HepG2 (cell line): ENCODE measurements around the gene FAM236D. TPM values are rescaled to one million over a fixed set of nuclear protein-coding genes. Genes with fewer than 3 reads are reported as not detected.
"Not testable (repeated sequence)": the region's sequence is repeated elsewhere in the genome, so short reads cannot be mapped to it uniquely, and the experiment has no call there.

Experiments
- ATAC-seq: fragments of 200-7000 bp; cut with Tn5 transposase; 3 replicates; pipeline ENCODE4 v1.9.1; 2020; ENCODE audit warnings: mild to moderate bottlenecking, moderate library complexity
- BruUV-seq: library from RNA; stranded (reverse); fragments of 400-500 nt; replicated peaks from 2 replicates; lab custom pipeline; 2021; lab: Mats Ljungman, UMichigan
- CTCF ChIA-PET: fragments of 300-600 bp; formaldehyde crosslinking; extraction: SDS; loops from one replicate; lab custom pipeline; 2021; ENCODE audit warnings: low total read pairs, inconsistent platforms, low intra/inter-chr PET ratio; lab: Yijun Ruan, JAX
- POLR2A ChIA-PET: fragments of 350-600 bp; sonication (Branson Sonifier 250); formaldehyde crosslinking; loops from one replicate; lab custom pipeline; 2020; ENCODE audit warnings: antibody characterized with exemption, inconsistent platforms; lab: Yijun Ruan, JAX
- DNase-seq: peaks from one replicate; pipeline ENCODE4 v3.0.0-alpha.2; 2015; ENCODE audit warnings: low spot score
- FAIRE-seq: peaks from 3 replicates; lab custom pipeline; 2011; peaks lifted over from hg19 to GRCh38; lab: Jason Lieb, UNC
- H2AFZ ChIP-seq: one replicate; pipeline ENCODE4 v1.6.1; 2011; ENCODE audit warnings: low read length, inconsistent platforms
- H3K27ac ChIP-seq: fragments of 300-600 bp; 3 replicates; pipeline ENCODE4 v1.8.0; 2011; ENCODE audit warnings: mixed run types, mild to moderate bottlenecking, mixed read lengths, low read length, inconsistent platforms; ENCODE audit not compliant: insufficient read depth; ENCODE audit errors: extremely low read length
- H3K27me3 ChIP-seq, 2 experiments: fragments of 200-600 bp in 1 of 2; 2 replicates in 1 of 2; 3 replicates in 1 of 2; pipeline versions ENCODE4 v1.6.0 to v1.8.0; 2011; ENCODE audit warnings: low read length in 2 of 2, mild to moderate bottlenecking in 2 of 2, moderate library complexity in 2 of 2, inconsistent platforms in 1 of 2; ENCODE audit not compliant: insufficient read depth in 2 of 2, control insufficient read depth in 1 of 2
- H3K36me3 ChIP-seq, 2 experiments: fragments of 200-600 bp in 1 of 2; replicated peaks in 1 of 2; 2 replicates in 1 of 2; 3 replicates in 1 of 2; pipeline versions ENCODE4 v1.5.1 to v1.8.0; 2011; ENCODE audit warnings: low read length in 2 of 2, inconsistent platforms in 1 of 2; ENCODE audit not compliant: insufficient read depth in 2 of 2, control insufficient read depth in 1 of 2
- H3K4me1 ChIP-seq: 2 replicates; pipeline ENCODE4 v1.5.1; 2012; ENCODE audit warnings: low read length, inconsistent platforms; ENCODE audit not compliant: insufficient read depth
- H3K4me2 ChIP-seq: 2 replicates; pipeline ENCODE4 v1.6.0; 2011; ENCODE audit warnings: low read depth, low read length, inconsistent platforms
- H3K4me3 ChIP-seq, 3 experiments: fragments of 200-600 bp in 1 of 3; sonication (generic), shearing (Covaris generic) in 1 of 3; replicated peaks in 1 of 3; 2 replicates each; pipeline ENCODE4 v1.5.1; 2011 to 2016; ENCODE audit warnings: low read length in 3 of 3, inconsistent platforms in 2 of 3, low read depth in 2 of 3, mild to moderate bottlenecking in 2 of 3, control low read depth in 1 of 3, mixed read lengths in 1 of 3; ENCODE audit not compliant: insufficient read depth in 1 of 3
- H3K79me2 ChIP-seq: one replicate; pipeline ENCODE4 v1.6.1; 2011; ENCODE audit warnings: low read length, inconsistent platforms; ENCODE audit not compliant: insufficient read depth
- H3K9ac ChIP-seq: 2 replicates; pipeline ENCODE4 v1.6.0; 2011; ENCODE audit warnings: mild to moderate bottlenecking, low read depth, low read length, inconsistent platforms; ENCODE audit not compliant: insufficient read depth
- H3K9me3 ChIP-seq: 2 replicates; pipeline ENCODE4 v1.5.1; 2012; ENCODE audit warnings: mild to moderate bottlenecking, low read length
- H4K20me1 ChIP-seq: 2 replicates; pipeline ENCODE4 v1.6.0; 2011; ENCODE audit warnings: inconsistent platforms, mild to moderate bottlenecking, low read length, moderate library complexity; ENCODE audit not compliant: insufficient read depth
- WGBS: methylation state at CpG from one replicate; pipeline ENCODE4 v1.1.6; 2017; ENCODE audit warnings: low lambda C conversion rate; 5-methylcytosine and 5-hydroxymethylcytosine counted together
- in situ Hi-C: cut with HindIII; loops from 2 replicates; pipeline ENCODE4 v1.10.0; 2017; ENCODE audit warnings: low pct_unique_long_range_greater_than_20kb; ENCODE audit not compliant: extremely low pct_ligation_motif_present
- intact Hi-C: fragments of 100-400 bp; cut with micrococcal nuclease; formaldehyde crosslinking; loops from one replicate; pipeline ENCODE4 v1.10.0; 2022; ENCODE audit not compliant: unreplicated experiment
- polyA plus RNA-seq, 8 experiments: library from polyadenylated mRNA; depleted of rRNA in 3 of 8; stranded (reverse) in 7 of 8; unstranded in 1 of 8; fragments of >200 nt; fragmentation: Illumina TruSeq in 4 of 8; extraction: Trizol in 4 of 8; gene quantifications; 2 replicates each; pipeline versions ENCODE4 v1.2.1 to v1.2.3, GENCODE V29; 2011 to 2016; ENCODE audit warnings: low read depth in 4 of 8, missing spikeins in 1 of 8, mixed read lengths in 1 of 8; ENCODE audit not compliant: insufficient read depth in 1 of 8
- total RNA-seq, 5 experiments: library from RNA; depleted of rRNA; stranded (reverse); fragments of >200 nt; fragmentation: Illumina TruSeq; extraction: Trizol; gene quantifications; 2 replicates each; pipeline ENCODE4 v1.2.3, GENCODE V29; 2016; ENCODE audit warnings: low read depth in 1 of 5

Gene FAM236D
- total and polyA plus RNA-seq, 2 of the 13 experiments (the other 11 are each of a cell fraction or from before 2014, with no cell fraction given) = not detected

GRCh38 chrX:72788142-72788541 is 19.9 kb downstream of the FAM236D start:
- H3K27me3 ChIP-seq, CTCF ChIA-PET, DNase-seq, H3K9me3 ChIP-seq, H3K9ac ChIP-seq, in situ Hi-C loops, intact Hi-C loops, H3K4me2 ChIP-seq, BruUV-seq, H2AFZ ChIP-seq, POLR2A ChIA-PET, H3K4me3 ChIP-seq, H3K36me3 ChIP-seq, FAIRE-seq, H3K27ac ChIP-seq, H3K4me1 ChIP-seq, H4K20me1 ChIP-seq, H3K79me2 ChIP-seq: not testable (repeated sequence)
- WGBS = no CpG with 5 or more reads among the region's 1 CpG
- peak; percentile 62 for ATAC-seq

GRCh38 chrX:72783964-72784363 is 24.0 kb downstream of the FAM236D start:
- H3K4me1 ChIP-seq, POLR2A ChIA-PET, H3K4me3 ChIP-seq, FAIRE-seq, H3K27ac ChIP-seq, intact Hi-C loops, H3K27me3 ChIP-seq, H2AFZ ChIP-seq, H3K9me3 ChIP-seq, H3K4me2 ChIP-seq, DNase-seq, H3K79me2 ChIP-seq, in situ Hi-C loops, CTCF ChIA-PET, H4K20me1 ChIP-seq, H3K36me3 ChIP-seq, H3K9ac ChIP-seq, BruUV-seq: not testable (repeated sequence)
- peak; percentile 78 for ATAC-seq
- WGBS = no CpG with 5 or more reads among the region's 6 CpGs

GRCh38 chrX:72783365-72783936 is 24.6 kb downstream of the FAM236D start:
- in situ Hi-C loops, H3K4me1 ChIP-seq, H3K9ac ChIP-seq, H3K27ac ChIP-seq, BruUV-seq, FAIRE-seq, ATAC-seq, H3K4me3 ChIP-seq, H3K79me2 ChIP-seq, H3K4me2 ChIP-seq, DNase-seq, H4K20me1 ChIP-seq, H3K27me3 ChIP-seq, CTCF ChIA-PET, POLR2A ChIA-PET, H3K36me3 ChIP-seq, H3K9me3 ChIP-seq, H2AFZ ChIP-seq, intact Hi-C loops: not testable (repeated sequence)
- no CpG with 5 or more reads among the region's 8 CpGs for WGBS

- H3K36me3 ChIP-seq, CTCF ChIA-PET, BruUV-seq, H2AFZ ChIP-seq, ATAC-seq, DNase-seq, H3K9ac ChIP-seq, intact Hi-C loops, POLR2A ChIA-PET, H3K4me1 ChIP-seq, H3K79me2 ChIP-seq, H3K27ac ChIP-seq, H3K4me3 ChIP-seq, H3K27me3 ChIP-seq, in situ Hi-C loops, H3K4me2 ChIP-seq, FAIRE-seq, H4K20me1 ChIP-seq, H3K9me3 ChIP-seq: not testable (repeated sequence)
- no CpG with 5 or more reads among the region's 15 CpGs for WGBS
These were observed 25.4 kb downstream of the FAM236D start, which contains the start of gene FAM236B for GRCh38 chrX:72782560-72782959. Gene FAM236B (minus strand): TSS chrX:72782660. CDS start chrX:72782560, 100 bp downstream.
